SK-N-MC (cell line): ENCODE results near the gene PRDM16.

Experiments
- DNase-seq: peaks from one replicate; pipeline ENCODE4 v3.0.0-alpha.2; 2011; ENCODE audit warnings: low read depth, low spot score
- H3K27ac ChIP-seq: fragments of 200-600 bp; sonication (generic); 2 replicates; pipeline ENCODE4 v1.5.1; 2016; ENCODE audit warnings: mixed run types
- H3K36me3 ChIP-seq: fragments of 200-600 bp; sonication (generic); 2 replicates; pipeline ENCODE4 v1.6.1; 2017; ENCODE audit warnings: antibody characterized with exemption, low read length, mixed read lengths; ENCODE audit not compliant: insufficient read depth
- H3K4me3 ChIP-seq: fragments of 200-600 bp; sonication (generic); 2 replicates; pipeline ENCODE4 v1.5.1; 2016
- H3K9ac ChIP-seq: fragments of 200-600 bp; sonication (generic); 2 replicates; pipeline ENCODE4 v1.8.0; 2017; ENCODE audit warnings: mixed run types, mixed read lengths; ENCODE audit not compliant: insufficient read length
- H3K9me3 ChIP-seq: fragments of 200-600 bp; sonication (generic); 2 replicates; pipeline ENCODE4 v1.6.1; 2017; ENCODE audit warnings: low read depth, mild to moderate bottlenecking, antibody characterized with exemption, low read length, moderate library complexity, mixed read lengths
- EZH2 ChIP-seq: fragments of 200-600 bp; sonication (generic); IDR thresholded peaks from one replicate; pipeline ENCODE4 v1.6.1; 2017; ENCODE audit warnings: antibody characterized with exemption
- FOXP2 ChIP-seq: optimal IDR thresholded peaks from 2 replicates; pipeline ENCODE3; 2011; ENCODE audit warnings: mild to moderate bottlenecking, moderate library complexity; ENCODE audit not compliant: insufficient read depth; ENCODE audit errors: extremely low read length, control extremely low read depth
- POLR2AphosphoS5 ChIP-seq: IDR thresholded peaks from 2 replicates; pipeline ENCODE4 v1.6.1; 2012; ENCODE audit warnings: mild to moderate bottlenecking, low read depth, low read length, borderline replicate concordance

PRDM16 gene

GRCh38 chr1:3273447-3273846, 204.4 kb downstream of the PRDM16 start:
- no peak overlapping the region for H3K9ac ChIP-seq
- H3K27ac ChIP-seq, result no peak overlapping the region
- H3K4me3 ChIP-seq, result no peak overlapping the region
- H3K36me3 ChIP-seq, result no peaks in the 10 kb centered on the region
- TF ChIP-seq EZH2, result no peak
- no peak for TF ChIP-seq FOXP2
- TF ChIP-seq POLR2AphosphoS5, result no peak
- no peak for DNase-seq
- H3K9me3 ChIP-seq, result no peaks in the 10 kb centered on the region

- TF ChIP-seq EZH2, result no peak
- no peak for TF ChIP-seq FOXP2
- no peak for TF ChIP-seq POLR2AphosphoS5
- DNase-seq, result no peak
- no peaks in the 10 kb centered on the region for H3K9me3 ChIP-seq
- H3K4me3 ChIP-seq, result no peak overlapping the region
- no peaks in the 10 kb centered on the region for H3K36me3 ChIP-seq
- H3K27ac ChIP-seq, result no peak overlapping the region
- H3K9ac ChIP-seq, result no peak overlapping the region
These were observed 206.0 kb downstream of the PRDM16 start for GRCh38 chr1:3274972-3275371.

GRCh38 chr1:3275471-3276340, 206.7 kb downstream of the PRDM16 start:
- Histone ChIP-seq H3K36me3 (no peaks in the 10 kb centered on the region), H3K4me3 (no peak overlapping the region), H3K27ac (no peak overlapping the region), H3K9ac (no peak overlapping the region), H3K9me3 (no peaks in the 10 kb centered on the region)
- TF ChIP-seq FOXP2 (no peak), EZH2 (no peak), POLR2AphosphoS5 (no peak)
- no peak for DNase-seq

- no peak for DNase-seq
- Histone ChIP-seq H3K36me3 (no peaks in the 10 kb centered on the region), H3K9me3 (no peaks in the 10 kb centered on the region), H3K9ac (no peak overlapping the region), H3K27ac (no peak overlapping the region), H3K4me3 (no peak overlapping the region)
- TF ChIP-seq POLR2AphosphoS5, result no peak
- TF ChIP-seq EZH2, result no peak
- no peak for TF ChIP-seq FOXP2
These were observed 207.4 kb downstream of the PRDM16 start for GRCh38 chr1:3276341-3276800.

GRCh38 chr1:3277011-3277471, 208.0 kb downstream of the PRDM16 start:
- TF ChIP-seq POLR2AphosphoS5, result no peak
- TF ChIP-seq EZH2, result no peak
- TF ChIP-seq FOXP2, result no peak
- Histone ChIP-seq H3K9ac (no peak overlapping the region), H3K9me3 (no peaks in the 10 kb centered on the region), H3K4me3 (no peak overlapping the region), H3K27ac (no peak overlapping the region), H3K36me3 (no peaks in the 10 kb centered on the region)
- no peak for DNase-seq

GRCh38 chr1:3277623-3278022, 208.6 kb downstream of the PRDM16 start:
- DNase-seq, result no peak
- Histone ChIP-seq H3K9ac (no peak overlapping the region), H3K9me3 (no peaks in the 10 kb centered on the region), H3K4me3 (no peak overlapping the region), H3K36me3 (no peaks in the 10 kb centered on the region), H3K27ac (no peak overlapping the region)
- TF ChIP-seq FOXP2 (no peak), EZH2 (no peak), POLR2AphosphoS5 (no peak)

- no peaks in the 10 kb centered on the region for H3K9me3 ChIP-seq
- no peaks in the 10 kb centered on the region for H3K36me3 ChIP-seq
- H3K9ac ChIP-seq, result no peak overlapping the region
- no peak overlapping the region for H3K27ac ChIP-seq
- no peak overlapping the region for H3K4me3 ChIP-seq
- TF ChIP-seq POLR2AphosphoS5 (no peak), EZH2 (no peak), FOXP2 (no peak)
- DNase-seq, result no peak
These were observed 209.6 kb downstream of the PRDM16 start for GRCh38 chr1:3278416-3279181.

- H3K9ac ChIP-seq, result no peak overlapping the region
- TF ChIP-seq POLR2AphosphoS5 (no peak), EZH2 (no peak), FOXP2 (no peak)
- no peaks in the 10 kb centered on the region for H3K9me3 ChIP-seq
- H3K27ac ChIP-seq, result no peak overlapping the region
- DNase-seq, result no peak
- no peak overlapping the region for H3K4me3 ChIP-seq
- no peaks in the 10 kb centered on the region for H3K36me3 ChIP-seq
These were observed 210.1 kb downstream of the PRDM16 start for GRCh38 chr1:3279182-3279470.

- no peak for DNase-seq
- Histone ChIP-seq H3K36me3 (no peaks in the 10 kb centered on the region), H3K27ac (no peak overlapping the region), H3K9ac (no peak overlapping the region), H3K4me3 (no peak overlapping the region), H3K9me3 (no peaks in the 10 kb centered on the region)
- TF ChIP-seq POLR2AphosphoS5 (no peak), FOXP2 (no peak), EZH2 (no peak)
These were observed 212.7 kb downstream of the PRDM16 start for GRCh38 chr1:3281735-3282134.
